NCI-H345 (cell line): Measurements from ENCODE around the gene AMY1B.
"Not testable (repeated sequence)": the region's sequence is repeated elsewhere in the genome, so short reads cannot be mapped to it uniquely, and the experiment has no call there.

Source experiments
- DNase-seq: peaks from one replicate; lab custom pipeline; 2025; lab: John Stamatoyannopoulos, UW

The AMY1B gene

GRCh38 chr1:103696110-103696509, at the start of gene AMY1B:
Gene AMY1B (minus strand): TSS chr1:103696210. CDS start chr1:103695639, 571 bp downstream.
- not testable (repeated sequence) for DNase-seq

- not testable (repeated sequence) for DNase-seq
Observed at GRCh38 chr1:103745040-103745439, 49.0 kb upstream of the AMY1B start.

DNA sequence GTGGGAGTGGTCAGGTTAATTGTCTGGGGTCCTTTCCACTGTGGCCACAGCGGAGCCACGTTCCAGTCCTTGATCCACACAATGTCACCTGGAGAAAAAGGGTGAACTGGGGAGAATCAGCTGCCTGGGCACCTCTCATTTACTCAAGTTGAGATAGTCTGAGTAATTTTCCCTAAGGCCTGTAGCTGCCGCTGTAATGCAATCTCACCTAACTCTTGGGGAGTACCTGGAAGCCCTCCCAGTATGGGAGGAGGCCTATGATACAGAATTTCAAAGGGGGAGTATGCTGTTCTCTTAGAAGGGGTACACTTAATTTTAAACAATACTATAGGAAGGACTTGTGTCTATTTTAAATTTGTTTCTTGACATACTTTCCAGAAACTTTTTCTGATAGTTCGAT, 48.4 kb upstream of the AMY1B start:
- not testable (repeated sequence) for DNase-seq

DNA sequence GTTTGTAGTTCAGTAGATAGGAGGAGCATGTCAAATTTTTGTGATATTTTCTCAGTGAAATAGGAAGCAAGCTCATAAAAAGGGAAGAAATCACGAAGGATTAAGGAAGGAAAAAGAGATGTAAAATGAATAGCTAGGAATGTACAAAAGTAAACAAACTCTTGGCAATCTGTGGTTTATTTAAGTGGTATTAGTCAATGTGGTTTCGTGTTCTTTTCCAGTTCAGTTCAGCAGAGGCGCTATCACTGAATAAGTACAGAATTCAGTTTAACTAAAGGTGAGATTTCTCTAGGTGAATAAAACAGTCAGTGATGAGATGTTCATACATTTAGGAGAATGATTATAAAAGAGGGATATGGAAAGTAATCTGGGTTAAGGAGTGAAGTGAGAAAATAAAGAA, 42.0 kb upstream of the AMY1B start:
- not testable (repeated sequence) for DNase-seq

- not testable (repeated sequence) for DNase-seq
Observed at GRCh38 chr1:103735334-103735733, 39.3 kb upstream of the AMY1B start.

DNA sequence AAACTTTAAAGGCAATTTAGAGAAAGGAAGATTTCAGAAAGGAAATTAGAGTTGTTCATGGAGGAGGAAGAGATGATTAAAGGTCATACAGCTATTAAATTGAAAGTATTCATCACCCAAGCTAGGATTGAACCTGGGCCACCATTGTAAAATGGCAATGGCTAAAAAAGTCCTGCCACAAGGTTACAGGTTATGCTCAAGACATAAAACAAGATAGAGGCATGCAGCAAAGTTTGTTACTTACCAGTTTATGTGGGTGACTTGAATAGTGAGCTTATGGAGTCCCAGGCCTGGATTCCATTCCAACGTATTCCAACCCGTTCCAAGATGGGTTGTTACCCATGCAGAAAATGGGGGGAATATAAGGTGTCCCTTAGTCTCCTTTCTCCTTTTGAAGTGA, 25.5 kb upstream of the AMY1B start:
- not testable (repeated sequence) for DNase-seq

DNA sequence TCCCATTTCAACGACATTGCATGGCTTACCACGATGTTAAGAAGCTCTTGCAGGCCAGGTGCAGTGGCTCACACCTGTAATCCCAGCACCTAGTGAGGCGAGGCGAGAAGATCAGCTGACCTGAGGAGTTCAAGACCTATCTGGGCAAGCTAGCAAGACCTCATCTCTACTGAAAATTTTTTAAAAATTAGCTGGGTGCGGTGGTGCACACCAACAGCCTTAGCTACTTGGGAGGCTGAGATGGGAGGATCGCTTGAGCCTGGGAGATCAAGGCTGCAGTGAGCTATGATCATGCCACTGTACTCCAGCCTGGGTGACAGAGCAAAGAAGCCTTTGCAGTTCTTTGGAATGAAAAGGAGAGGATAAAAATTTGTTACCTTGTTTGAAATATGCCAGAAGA, 21.4 kb upstream of the AMY1B start:
- not testable (repeated sequence) for DNase-seq

DNA sequence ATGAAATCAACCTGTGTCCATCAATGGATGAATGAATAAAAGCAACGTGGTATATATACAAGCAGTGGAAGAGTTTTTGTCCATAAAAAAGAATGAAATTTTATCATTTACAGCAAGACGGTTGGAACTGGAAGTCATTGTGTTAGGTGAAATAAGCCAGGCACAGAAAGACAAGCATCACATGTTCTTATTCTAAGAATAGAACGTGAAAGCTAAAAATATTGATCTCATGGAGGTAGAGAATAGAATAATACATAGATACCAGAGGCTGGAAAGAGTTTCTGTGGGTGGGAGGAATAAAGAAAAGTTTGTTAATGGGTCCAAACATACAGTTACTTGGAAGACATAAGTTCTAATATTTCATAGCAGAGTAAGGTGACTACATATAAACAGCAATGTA, 14.4 kb upstream of the AMY1B start:
- not testable (repeated sequence) for DNase-seq

DNA sequence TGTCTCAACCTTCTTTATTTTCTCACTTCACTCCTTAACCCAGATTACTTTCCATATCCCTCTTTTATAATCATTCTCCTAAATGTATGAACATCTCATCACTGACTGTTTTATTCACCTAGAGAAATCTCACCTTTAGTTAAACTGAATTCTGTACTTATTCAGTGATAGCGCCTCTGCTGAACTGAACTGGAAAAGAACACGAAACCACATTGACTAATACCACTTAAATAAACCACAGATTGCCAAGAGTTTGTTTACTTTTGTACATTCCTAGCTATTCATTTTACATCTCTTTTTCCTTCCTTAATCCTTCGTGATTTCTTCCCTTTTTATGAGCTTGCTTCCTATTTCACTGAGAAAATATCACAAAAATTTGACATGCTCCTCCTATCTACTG, 11.7 kb upstream of the AMY1B start:
- not testable (repeated sequence) for DNase-seq

GRCh38 chr1:103701256-103701655, 5.2 kb upstream of the AMY1B start:
- not testable (repeated sequence) for DNase-seq

- not testable (repeated sequence) for DNase-seq
Observed at GRCh38 chr1:103700669-103701068, 4.7 kb upstream of the AMY1B start.

DNA sequence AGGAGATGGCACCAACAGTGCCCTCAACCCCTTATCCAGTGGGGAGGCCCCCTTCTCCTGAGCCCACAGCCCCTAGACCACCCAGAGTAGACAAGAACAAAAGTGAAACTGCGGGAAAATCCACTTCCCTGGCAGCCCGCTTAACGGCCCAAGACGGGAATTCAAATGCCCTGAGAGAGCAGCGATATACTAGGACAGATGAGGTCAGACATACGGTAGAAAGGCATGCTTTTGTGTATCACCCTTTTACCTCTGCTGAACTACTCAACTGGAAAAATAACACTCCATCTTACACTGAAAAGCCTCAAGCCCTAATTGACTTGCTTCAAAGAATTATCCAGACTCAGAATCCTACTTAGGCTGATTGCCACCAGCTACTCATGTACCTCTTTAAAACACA, 1.4 kb upstream of the AMY1B start:
- DNase-seq, result not testable (repeated sequence)

- not testable (repeated sequence) for DNase-seq
Observed at GRCh38 chr1:103676335-103676734, 19.7 kb downstream of the AMY1B start.

DNA sequence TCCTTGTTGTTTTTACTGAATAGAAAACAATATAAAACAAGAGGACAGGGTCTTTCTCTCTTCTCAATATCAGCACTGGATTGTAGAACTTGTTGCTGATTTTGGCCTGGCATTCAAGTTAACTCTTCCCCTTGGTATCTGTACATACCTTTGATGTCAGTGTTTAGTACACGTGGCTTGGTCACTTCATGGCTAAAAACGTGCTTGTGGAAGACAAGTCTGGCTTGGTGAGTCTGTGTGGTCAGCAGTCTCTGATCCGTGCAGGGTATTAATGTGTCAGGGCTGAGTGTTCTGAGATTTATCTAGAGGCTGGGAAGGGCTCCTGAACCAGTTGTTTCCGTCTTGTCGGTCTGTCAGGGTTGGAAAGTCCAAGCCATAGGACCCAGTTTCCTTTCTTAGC, 40.5 kb downstream of the AMY1B start, which contains the start of gene AMY1A:
Gene AMY1A, plus strand, starts transcription at position 301 of the 400 bp plus-strand sequence. CDS start 571 bp downstream, outside the sequence.
- DNase-seq, result not testable (repeated sequence)

DNA sequence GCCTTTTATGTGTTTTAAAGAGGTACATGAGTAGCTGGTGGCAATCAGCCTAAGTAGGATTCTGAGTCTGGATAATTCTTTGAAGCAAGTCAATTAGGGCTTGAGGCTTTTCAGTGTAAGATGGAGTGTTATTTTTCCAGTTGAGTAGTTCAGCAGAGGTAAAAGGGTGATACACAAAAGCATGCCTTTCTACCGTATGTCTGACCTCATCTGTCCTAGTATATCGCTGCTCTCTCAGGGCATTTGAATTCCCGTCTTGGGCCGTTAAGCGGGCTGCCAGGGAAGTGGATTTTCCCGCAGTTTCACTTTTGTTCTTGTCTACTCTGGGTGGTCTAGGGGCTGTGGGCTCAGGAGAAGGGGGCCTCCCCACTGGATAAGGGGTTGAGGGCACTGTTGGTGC, 41.9 kb downstream of the AMY1B start:
- not testable (repeated sequence) for DNase-seq

GRCh38 chr1:103650889-103651288, 45.1 kb downstream of the AMY1B start:
- DNase-seq, result not testable (repeated sequence)

- not testable (repeated sequence) for DNase-seq
Observed at GRCh38 chr1:103650305-103650704, 45.7 kb downstream of the AMY1B start.

DNA sequence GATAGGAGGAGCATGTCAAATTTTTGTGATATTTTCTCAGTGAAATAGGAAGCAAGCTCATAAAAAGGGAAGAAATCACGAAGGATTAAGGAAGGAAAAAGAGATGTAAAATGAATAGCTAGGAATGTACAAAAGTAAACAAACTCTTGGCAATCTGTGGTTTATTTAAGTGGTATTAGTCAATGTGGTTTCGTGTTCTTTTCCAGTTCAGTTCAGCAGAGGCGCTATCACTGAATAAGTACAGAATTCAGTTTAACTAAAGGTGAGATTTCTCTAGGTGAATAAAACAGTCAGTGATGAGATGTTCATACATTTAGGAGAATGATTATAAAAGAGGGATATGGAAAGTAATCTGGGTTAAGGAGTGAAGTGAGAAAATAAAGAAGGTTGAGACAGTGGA, 52.1 kb downstream of the AMY1B start:
- DNase-seq, result not testable (repeated sequence)

- not testable (repeated sequence) for DNase-seq
Observed at GRCh38 chr1:103641194-103641593, 54.8 kb downstream of the AMY1B start.
